Bladder microvascular endothelial cell (primary cell): Measurements from ENCODE around the gene RNF135. TPM values are rescaled to one million over a fixed set of nuclear protein-coding genes. Genes with fewer than 3 reads are reported as not detected.

Experiments
- total RNA-seq: library from RNA; depleted of rRNA; stranded (reverse); fragments of >200 nt; gene quantifications from 2 replicates; pipeline ENCODE4 v1.2.3, GENCODE V29; 2014

The RNF135 gene, protein sequence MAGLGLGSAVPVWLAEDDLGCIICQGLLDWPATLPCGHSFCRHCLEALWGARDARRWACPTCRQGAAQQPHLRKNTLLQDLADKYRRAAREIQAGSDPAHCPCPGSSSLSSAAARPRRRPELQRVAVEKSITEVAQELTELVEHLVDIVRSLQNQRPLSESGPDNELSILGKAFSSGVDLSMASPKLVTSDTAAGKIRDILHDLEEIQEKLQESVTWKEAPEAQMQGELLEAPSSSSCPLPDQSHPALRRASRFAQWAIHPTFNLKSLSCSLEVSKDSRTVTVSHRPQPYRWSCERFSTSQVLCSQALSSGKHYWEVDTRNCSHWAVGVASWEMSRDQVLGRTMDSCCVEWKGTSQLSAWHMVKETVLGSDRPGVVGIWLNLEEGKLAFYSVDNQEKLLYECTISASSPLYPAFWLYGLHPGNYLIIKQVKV
- 2.7 and 5.5 TPM in 2 replicates for total RNA-seq

DNA sequence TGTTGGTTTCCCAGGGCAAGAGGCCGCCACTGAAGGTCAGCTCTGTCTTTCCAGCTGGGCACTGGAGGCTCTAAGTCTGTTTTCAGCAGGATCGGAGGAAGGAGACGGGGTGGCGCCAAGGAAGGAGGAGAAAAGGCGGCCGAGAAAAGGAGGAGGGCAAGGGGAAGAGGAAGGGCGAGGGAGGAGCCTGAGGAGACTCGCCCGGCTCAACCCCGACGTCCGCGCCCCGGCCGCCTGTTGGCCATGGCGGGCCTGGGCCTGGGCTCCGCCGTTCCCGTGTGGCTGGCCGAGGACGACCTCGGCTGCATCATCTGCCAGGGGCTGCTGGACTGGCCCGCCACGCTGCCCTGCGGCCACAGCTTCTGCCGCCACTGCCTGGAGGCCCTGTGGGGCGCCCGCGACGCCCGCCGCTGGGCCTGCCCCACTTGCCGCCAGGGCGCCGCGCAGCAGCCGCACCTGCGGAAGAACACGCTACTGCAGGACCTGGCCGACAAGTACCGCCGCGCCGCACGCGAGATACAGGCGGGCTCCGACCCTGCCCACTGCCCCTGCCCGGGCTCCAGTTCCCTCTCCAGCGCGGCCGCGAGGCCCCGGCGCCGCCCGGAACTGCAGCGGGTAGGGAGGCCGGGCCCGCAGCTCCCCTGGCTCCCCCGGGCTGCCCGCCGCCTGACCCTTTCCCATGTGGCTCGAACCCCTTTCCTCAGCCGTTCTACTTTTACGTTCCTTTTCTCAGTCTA is at the start of gene RNF135:
TSS of gene RNF135 (plus strand) at position 209 of the 737 bp plus-strand sequence. CDS start at position 244, 35 bp downstream.

DNA sequence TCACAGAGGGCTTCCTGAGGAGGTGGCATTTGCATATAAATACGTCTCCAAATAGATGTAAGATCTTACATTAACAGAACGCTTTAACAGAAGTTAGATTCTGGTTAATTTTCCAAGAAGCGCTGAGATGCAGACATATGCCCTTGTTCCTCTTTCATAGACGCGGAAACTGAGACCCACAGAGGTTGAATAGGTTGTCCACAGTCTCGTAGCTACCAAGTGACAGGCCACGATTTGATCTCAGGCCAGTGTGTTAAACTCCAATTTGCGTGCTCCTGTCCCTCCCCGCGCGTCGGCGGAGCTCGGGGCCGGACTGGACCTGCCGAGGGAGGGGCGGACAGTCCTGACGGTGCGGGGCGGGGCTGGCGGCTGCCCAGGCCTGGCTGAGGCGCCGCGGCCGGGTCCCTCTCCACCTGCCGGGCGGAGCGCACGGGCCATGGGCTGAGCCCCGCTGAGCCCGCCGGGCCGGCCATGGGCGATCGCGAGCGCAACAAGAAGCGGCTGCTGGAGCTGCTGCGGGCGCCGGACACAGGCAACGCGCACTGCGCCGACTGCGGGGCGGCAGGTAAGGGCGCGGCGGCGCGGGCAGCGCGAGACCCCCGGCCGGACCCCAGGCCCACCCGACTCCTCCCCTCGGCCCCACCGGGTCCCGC is 49.2 kb upstream of the RNF135 start, which contains the start of gene ADAP2:
TSS of gene ADAP2 (plus strand) at position 402 of the 653 bp plus-strand sequence. CDS start at position 472, 70 bp downstream.

Other genes starting within 250 kb of the RNF135 start
- 20.7 and 24.5 TPM in 2 replicates for gene CRLF3, start 146.3 kb upstream of the RNF135 start, total RNA-seq
- gene ATAD5, start 139.1 kb upstream of the RNF135 start, total RNA-seq: 2.3 and 3.4 TPM in 2 replicates
- 6.2 and 10.2 TPM in 2 replicates for gene TEFM, start 64.8 kb upstream of the RNF135 start, total RNA-seq
- 0.13 and 0.16 TPM in 2 replicates for gene ADAP2, start 49.1 kb upstream of the RNF135 start, total RNA-seq
- 14.6 and 46.6 TPM in 2 replicates for gene NF1, start 123.9 kb downstream of the RNF135 start, total RNA-seq